Measurements from ENCODE around the gene GALNT17. TPM values are rescaled to one million over a fixed set of nuclear protein-coding genes. Genes with fewer than 3 reads are reported as not detected.

The GALNT17 gene
- total RNA-seq, 1 experiment from 2014 or later: not detected

- TF ChIP-seq, protein P1, sequence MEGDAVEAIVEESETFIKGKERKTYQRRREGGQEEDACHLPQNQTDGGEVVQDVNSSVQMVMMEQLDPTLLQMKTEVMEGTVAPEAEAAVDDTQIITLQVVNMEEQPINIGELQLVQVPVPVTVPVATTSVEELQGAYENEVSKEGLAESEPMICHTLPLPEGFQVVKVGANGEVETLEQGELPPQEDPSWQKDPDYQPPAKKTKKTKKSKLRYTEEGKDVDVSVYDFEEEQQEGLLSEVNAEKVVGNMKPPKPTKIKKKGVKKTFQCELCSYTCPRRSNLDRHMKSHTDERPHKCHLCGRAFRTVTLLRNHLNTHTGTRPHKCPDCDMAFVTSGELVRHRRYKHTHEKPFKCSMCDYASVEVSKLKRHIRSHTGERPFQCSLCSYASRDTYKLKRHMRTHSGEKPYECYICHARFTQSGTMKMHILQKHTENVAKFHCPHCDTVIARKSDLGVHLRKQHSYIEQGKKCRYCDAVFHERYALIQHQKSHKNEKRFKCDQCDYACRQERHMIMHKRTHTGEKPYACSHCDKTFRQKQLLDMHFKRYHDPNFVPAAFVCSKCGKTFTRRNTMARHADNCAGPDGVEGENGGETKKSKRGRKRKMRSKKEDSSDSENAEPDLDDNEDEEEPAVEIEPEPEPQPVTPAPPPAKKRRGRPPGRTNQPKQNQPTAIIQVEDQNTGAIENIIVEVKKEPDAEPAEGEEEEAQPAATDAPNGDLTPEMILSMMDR (IDR thresholded peaks at IDR 0.05; ENCODE audit: unreplicated experiment): no peak
Observed at GRCh38 chr7:71721742-71722141, 589.8 kb downstream of the GALNT17 start.

GRCh38 chr7:71723859-71724258 is 591.9 kb downstream of the GALNT17 start:
- TF ChIP-seq, protein P1 (IDR thresholded peaks at IDR 0.05; ENCODE audit: unreplicated experiment): no peak
- DNase-seq (ENCODE audit: unreplicated experiment): no peak

More at GRCh38 chr7:71721742-71722141, 589.8 kb downstream of the GALNT17 start:
- DNase-seq (ENCODE audit: unreplicated experiment): no peak
- H3K36me3 Mint-ChIP-seq (ENCODE audit: insufficient read depth, unreplicated experiment): no peaks in the 10 kb centered on the region
- no peaks in the 10 kb centered on the region for H3K4me1 Mint-ChIP-seq (ENCODE audit: insufficient read depth, unreplicated experiment)
- no TSS peak for BruUV-seq (replicated peaks)
- ChIA-PET POLR2A (no interaction called here), CTCF (interaction anchor here (0.6 to 2.7 kb wide), 3 partner anchors 12 to 19 kb away, joined by 3 to 11 read pairs (median 7); no protein-coding TSS in a partner anchor)
- no peak overlapping the region for H3K4me3 Mint-ChIP-seq (ENCODE audit: unreplicated experiment)
- peaks cover 12% of the 10 kb centered on the region for H3K27me3 Mint-ChIP-seq (ENCODE audit: insufficient read depth, unreplicated experiment)
- H3K9me3 Mint-ChIP-seq (ENCODE audit: unreplicated experiment): no peaks in the 10 kb centered on the region
- intact Hi-C loops (cut with micrococcal nuclease): no loop called here
- H3K27ac Mint-ChIP-seq (ENCODE audit: low read depth, unreplicated experiment): no peak overlapping the region

DNA sequence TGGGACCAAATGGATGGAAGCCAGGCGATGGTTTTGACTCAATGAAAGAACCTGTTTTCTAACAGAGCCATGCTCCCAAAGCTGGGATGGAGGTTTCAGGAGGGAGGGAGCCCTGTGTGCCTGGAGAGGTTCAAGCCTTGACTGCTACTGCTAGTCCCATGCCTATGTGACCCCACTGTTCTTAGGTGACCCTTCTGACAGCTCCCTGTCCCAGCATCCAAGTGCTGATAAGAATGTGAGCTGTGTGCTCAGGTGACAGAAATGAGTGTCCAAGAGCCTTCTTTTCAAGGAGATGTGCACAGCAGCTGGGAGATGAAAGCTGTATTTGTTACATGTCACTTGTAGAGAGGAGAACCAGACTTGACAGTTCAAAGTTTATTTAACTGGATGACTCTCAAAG is 595.4 kb downstream of the GALNT17 start:
- Mint-ChIP-seq H3K4me1 (ENCODE audit: insufficient read depth, unreplicated experiment) (no peaks in the 10 kb centered on the region), H3K27ac (ENCODE audit: low read depth, unreplicated experiment) (no peak overlapping the region), H3K4me3 (ENCODE audit: unreplicated experiment) (no peak overlapping the region), H3K36me3 (ENCODE audit: insufficient read depth, unreplicated experiment) (no peaks in the 10 kb centered on the region), H3K27me3 (ENCODE audit: insufficient read depth, unreplicated experiment) (no peaks in the 10 kb centered on the region), H3K9me3 (ENCODE audit: unreplicated experiment) (no peaks in the 10 kb centered on the region)
- ChIA-PET POLR2A (no interaction called here), CTCF (interaction anchor here (0.9 to 2.7 kb wide), 3 partner anchors 9 to 899 kb away, joined by 3 to 11 read pairs (median 4); no protein-coding TSS in a partner anchor)
- TF ChIP-seq, protein P1 (IDR thresholded peaks at IDR 0.05; ENCODE audit: unreplicated experiment): no peak
- no peak for DNase-seq (ENCODE audit: unreplicated experiment)
- intact Hi-C loops (cut with micrococcal nuclease): no loop called here
- no TSS peak for BruUV-seq (replicated peaks)

More at GRCh38 chr7:71723859-71724258, 591.9 kb downstream of the GALNT17 start:
- ChIA-PET POLR2A (no interaction called here), CTCF (interaction anchor here (1.4 to 2.7 kb wide), 2 partner anchors 10 to 11 kb away, joined by 3 to 11 read pairs; no protein-coding TSS in a partner anchor)
- Mint-ChIP-seq H3K27ac (ENCODE audit: low read depth, unreplicated experiment) (no peak overlapping the region), H3K4me1 (ENCODE audit: insufficient read depth, unreplicated experiment) (no peaks in the 10 kb centered on the region), H3K9me3 (ENCODE audit: unreplicated experiment) (no peaks in the 10 kb centered on the region), H3K27me3 (ENCODE audit: insufficient read depth, unreplicated experiment) (no peaks in the 10 kb centered on the region), H3K36me3 (ENCODE audit: insufficient read depth, unreplicated experiment) (no peaks in the 10 kb centered on the region), H3K4me3 (ENCODE audit: unreplicated experiment) (no peak overlapping the region)
- BruUV-seq (replicated peaks): no TSS peak
- intact Hi-C loops (cut with micrococcal nuclease): no loop called here

DNA sequence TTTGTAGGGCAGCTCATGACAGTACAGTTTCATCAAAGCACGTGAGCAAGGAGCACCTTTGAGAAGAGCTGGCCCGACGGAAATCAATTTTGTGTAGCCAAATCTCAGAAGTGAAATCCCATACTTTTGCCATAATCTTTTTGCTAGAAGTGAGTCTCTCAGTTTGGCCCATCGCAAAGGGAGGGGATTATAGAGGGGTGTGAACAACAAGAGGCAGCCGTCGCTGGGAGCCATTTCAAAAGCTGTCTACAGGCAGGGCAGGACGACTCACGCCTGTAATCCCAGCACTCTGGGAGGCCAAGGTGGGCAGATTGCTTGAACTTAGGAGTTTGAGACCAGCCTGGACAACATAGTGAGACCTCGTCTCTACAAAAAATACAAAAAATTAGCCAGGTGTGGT is 599.8 kb downstream of the GALNT17 start:
- intact Hi-C loops (cut with micrococcal nuclease): loop anchor here (10.0 kb wide), 1 partner anchor 497 kb away; no protein-coding TSS in a partner anchor
- ChIA-PET POLR2A (interaction anchor here (1.0 kb wide), 1 partner anchor 117 kb away, joined by 3 read pairs; no protein-coding TSS in a partner anchor), CTCF (interaction anchor here (0.6 to 6.6 kb wide), 5 partner anchors 10 to 1845 kb away, joined by 3 to 79 read pairs (median 7); no protein-coding TSS in a partner anchor)
- Mint-ChIP-seq H3K4me1 (ENCODE audit: insufficient read depth, unreplicated experiment) (no peaks in the 10 kb centered on the region), H3K9me3 (ENCODE audit: unreplicated experiment) (no peaks in the 10 kb centered on the region), H3K4me3 (ENCODE audit: unreplicated experiment) (no peak overlapping the region), H3K36me3 (ENCODE audit: insufficient read depth, unreplicated experiment) (no peaks in the 10 kb centered on the region), H3K27ac (ENCODE audit: low read depth, unreplicated experiment) (no peak overlapping the region), H3K27me3 (ENCODE audit: insufficient read depth, unreplicated experiment) (no peaks in the 10 kb centered on the region)
- no peak for DNase-seq (ENCODE audit: unreplicated experiment)
- BruUV-seq (replicated peaks): no TSS peak
- TF ChIP-seq, protein P1 (IDR thresholded peaks at IDR 0.05; ENCODE audit: unreplicated experiment): no peak

Measured in MCF 10A (cell line).